GM19463 (cell line): ENCODE measurements around the gene STMN3.

Experiments used
- ATAC-seq: cut with Tn5 transposase; IDR thresholded peaks from one replicate; pipeline ENCODE4 v1.9.1; 2021; ENCODE audit warnings: mild to moderate bottlenecking, moderate library complexity; ENCODE audit not compliant: unreplicated experiment

STMN3 gene

DNA sequence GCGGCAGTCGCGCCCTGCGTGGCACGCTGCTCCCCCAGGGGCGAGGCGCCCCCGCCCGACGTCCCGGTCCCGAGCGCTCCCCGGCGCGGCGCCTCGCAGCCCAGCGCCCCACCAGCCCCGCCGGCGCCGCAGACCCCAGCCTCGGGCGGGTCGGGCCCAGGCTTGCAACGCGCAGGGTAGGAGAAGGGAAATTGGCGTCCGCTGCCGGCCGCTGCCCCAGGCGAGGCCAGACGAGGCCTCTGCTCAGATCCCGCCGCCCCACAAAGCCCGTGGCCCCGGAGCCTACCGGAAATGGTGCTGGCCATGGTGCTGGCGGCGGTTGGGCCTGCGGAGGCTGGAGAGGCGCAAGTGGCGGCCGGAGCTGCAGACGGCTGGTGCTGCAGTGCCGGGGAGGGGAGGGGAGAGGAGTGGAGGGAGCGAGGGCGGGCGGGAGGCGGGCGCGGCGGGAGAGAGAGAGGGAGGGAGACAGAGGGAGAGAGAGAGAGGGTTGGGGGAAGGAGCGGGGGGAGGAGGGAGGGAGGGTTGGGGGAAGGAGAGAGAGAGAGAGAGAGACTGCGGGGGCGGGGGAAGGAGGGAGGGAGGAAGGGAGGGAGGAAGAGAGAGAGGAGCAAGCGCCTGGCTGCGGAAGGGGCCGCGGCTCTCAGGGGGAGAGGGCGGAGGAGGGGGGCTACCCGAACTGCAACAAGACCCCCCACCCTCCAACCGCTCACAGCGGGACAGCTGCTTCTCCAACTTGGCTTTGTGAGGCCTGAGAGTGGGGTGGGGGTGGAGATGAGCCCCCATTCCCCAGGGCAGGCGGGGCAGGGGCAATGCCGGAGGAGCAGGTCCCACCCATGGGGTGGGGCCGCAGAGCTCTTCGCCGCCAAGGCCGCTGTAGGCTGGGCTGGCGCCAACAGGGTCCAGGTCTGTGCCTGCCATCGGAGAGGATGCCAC lies at the start of gene STMN3:
STMN3 (minus strand) TSS at position 384 of the 933 bp plus-strand sequence; CDS start at position 305, 79 bp downstream.
- ATAC-seq: no peak

DNA sequence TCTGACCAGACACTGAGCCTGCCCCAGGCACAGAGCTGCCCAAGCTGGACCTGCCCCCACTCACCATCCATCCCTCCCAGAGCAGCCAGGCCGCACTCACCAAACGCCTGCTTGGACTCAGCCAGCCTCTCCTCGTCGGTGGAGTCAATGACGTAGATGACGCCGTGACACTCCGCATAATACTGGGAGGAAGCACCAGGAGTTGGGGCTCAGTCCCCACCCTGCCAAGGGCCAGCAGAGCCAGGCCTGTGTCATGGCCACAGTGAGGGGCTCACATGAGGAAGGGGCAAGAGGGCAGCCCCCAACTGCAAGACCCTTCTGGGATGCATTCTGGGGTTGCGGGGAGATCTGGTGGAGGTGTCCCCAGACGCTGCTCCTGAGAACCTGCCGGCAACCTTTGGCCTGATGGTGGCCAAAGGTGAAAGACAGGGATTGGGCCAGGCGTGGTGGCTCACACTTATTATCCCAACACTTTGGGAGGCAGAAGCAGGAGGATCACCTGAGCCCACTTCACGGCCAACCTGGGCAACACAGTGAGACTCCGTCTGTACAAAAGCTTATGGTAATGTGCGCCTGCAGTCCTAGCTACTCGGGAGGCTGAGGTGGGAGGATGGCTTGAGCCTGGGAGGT lies 48.9 kb upstream of the STMN3 start:
- ATAC-seq: no peak

GRCh38 chr20:63701329-63702035 lies 48.3 kb upstream of the STMN3 start:
- no peak for ATAC-seq

DNA sequence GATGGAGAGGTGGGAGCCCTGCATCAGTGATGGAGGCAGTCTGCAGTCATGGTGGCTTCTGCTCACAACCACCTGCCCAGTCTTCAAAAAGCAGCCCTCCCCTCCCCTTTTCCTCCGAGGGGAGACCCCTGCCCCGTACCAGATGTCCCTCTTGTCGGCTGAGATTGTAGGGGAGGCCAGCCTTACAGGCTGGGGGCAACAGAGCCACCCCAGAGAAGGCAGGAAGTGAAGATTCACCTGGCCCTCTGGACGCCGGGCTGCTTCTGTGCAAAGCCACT lies 47.8 kb upstream of the STMN3 start:
- ATAC-seq: no peak

GRCh38 chr20:63700199-63701050 lies 47.2 kb upstream of the STMN3 start:
- ATAC-seq: no peak

- no peak for ATAC-seq
These were observed 46.4 kb upstream of the STMN3 start for GRCh38 chr20:63699466-63700198.

- ATAC-seq: no peak
These were observed 45.7 kb upstream of the STMN3 start for GRCh38 chr20:63698739-63699465.

DNA sequence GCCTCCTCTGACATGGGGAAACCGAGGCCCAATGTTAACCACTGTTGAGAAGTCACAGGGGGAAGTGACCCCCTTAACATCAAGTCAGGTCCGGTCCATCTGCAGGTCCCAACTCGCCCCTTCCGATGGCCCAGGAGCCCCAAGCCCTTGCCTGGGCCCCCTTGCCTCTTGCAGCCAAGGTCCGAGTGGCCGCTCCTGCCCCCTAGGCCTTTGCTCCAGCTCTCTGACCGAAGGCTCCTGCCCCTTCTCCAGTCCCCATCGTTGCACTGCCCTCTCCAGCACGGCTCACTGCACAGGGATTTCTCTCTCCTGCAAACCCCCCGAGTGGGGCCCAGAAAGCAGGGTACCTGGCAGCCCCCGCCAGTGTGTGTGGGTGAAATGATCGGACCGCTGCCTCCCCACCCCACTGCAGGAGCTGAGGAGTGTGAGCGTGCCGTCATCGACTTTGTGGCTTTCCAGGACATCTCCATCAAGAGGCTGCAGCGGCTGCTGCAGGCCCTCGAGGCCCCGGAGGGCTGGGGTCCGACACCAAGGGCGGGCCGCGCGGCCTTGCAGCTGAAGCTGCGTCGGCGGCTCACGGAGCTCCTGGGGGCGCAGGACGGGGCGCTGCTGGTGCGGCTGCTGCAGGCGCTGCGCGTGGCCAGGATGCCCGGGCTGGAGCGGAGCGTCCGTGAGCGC lies 44.8 kb upstream of the STMN3 start:
- no peak for ATAC-seq

DNA sequence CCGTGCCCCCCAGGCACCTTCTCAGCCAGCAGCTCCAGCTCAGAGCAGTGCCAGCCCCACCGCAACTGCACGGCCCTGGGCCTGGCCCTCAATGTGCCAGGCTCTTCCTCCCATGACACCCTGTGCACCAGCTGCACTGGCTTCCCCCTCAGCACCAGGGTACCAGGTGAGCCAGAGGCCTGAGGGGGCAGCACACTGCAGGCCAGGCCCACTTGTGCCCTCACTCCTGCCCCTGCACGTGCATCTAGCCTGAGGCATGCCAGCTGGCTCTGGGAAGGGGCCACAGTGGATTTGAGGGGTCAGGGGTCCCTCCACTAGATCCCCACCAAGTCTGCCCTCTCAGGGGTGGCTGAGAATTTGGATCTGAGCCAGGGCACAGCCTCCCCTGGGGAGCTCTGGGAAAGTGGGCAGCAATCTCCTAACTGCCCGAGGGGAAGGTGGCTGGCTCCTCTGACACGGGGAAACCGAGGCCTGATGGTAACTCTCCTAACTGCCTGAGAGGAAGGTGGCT lies 44.2 kb upstream of the STMN3 start:
- ATAC-seq: no peak

- ATAC-seq: no peak
These were observed 43.6 kb upstream of the STMN3 start, which contains the start of gene TNFRSF6B for GRCh38 chr20:63696628-63697356. Gene TNFRSF6B (plus strand): TSS chr20:63696652. CDS start chr20:63696768, 116 bp downstream.

- no peak for ATAC-seq
These were observed 43.0 kb upstream of the STMN3 start for GRCh38 chr20:63696306-63696627.

DNA sequence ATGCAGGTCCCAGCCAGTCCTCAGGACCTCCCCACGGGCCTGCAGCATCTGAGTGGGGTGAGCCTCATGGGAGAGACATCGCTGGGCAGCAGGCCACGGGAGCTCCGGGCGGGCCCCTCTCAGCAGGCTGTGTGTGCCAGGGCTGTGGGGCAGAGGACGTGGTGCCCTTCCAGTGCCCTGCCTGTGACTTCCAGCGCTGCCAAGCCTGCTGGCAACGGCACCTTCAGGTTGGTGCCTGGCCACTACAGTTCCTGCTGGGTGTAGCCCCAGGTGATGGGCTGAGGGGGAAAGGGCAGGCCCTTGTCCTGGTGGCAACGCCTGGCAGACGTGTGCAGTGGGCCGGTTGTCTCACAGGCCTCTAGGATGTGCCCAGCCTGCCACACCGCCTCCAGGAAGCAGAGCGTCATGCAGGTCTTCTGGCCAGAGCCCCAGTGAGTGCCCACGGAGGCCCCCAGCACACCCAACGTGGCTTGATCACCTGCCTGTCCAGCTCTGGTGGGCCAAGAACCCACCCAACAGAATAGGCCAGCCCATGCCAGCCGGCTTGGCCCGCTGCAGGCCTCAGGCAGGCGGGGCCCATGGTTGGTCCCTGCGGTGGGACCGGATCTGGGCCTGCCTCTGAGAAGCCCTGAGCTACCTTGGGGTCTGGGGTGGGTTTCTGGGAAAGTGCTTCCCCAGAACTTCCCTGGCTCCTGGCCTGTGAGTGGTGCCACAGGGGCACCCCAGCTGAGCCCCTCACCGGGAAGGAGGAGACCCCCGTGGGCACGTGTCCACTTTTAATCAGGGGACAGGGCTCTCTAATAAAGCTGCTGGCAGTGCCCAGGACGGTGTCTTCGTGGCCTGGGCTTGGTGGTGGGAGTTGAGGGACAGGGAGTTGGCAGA lies 42.4 kb upstream of the STMN3 start:
- no peak for ATAC-seq

DNA sequence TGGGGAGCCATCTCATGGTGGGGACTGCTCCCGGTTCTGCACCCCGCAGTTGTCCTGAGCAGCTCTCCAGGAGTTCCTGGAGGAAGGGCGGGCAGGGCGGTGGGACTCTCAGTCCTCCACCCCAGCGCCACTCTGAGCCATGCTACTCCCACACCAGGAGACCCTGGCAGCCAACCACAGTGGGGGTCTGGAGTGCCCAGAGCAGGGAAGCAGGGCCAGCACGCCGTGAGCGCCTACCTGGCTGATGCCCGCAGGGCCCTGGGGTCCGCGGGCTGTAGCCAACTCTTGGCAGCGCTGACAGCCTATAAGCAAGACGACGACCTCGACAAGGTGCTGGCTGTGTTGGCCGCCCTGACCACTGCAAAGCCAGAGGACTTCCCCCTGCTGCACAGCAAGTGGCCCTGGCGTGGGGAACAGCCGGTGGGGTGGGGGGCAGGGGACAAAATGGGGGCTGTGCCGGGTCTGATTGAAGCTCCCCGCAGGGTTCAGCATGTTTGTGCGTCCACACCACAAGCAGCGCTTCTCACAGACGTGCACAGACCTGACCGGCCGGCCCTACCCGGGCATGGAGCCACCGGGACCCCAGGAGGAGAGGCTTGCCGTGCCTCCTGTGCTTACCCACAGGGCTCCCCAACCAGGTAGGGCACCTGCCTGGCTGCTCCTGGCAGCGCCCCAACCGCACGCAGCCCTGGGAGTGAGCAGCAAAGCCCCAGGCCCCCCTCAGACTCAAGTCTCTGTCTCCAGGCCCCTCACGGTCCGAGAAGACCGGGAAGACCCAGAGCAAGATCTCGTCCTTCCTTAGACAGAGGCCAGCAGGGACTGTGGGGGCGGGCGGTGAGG lies 41.6 kb upstream of the STMN3 start:
- no peak for ATAC-seq

DNA sequence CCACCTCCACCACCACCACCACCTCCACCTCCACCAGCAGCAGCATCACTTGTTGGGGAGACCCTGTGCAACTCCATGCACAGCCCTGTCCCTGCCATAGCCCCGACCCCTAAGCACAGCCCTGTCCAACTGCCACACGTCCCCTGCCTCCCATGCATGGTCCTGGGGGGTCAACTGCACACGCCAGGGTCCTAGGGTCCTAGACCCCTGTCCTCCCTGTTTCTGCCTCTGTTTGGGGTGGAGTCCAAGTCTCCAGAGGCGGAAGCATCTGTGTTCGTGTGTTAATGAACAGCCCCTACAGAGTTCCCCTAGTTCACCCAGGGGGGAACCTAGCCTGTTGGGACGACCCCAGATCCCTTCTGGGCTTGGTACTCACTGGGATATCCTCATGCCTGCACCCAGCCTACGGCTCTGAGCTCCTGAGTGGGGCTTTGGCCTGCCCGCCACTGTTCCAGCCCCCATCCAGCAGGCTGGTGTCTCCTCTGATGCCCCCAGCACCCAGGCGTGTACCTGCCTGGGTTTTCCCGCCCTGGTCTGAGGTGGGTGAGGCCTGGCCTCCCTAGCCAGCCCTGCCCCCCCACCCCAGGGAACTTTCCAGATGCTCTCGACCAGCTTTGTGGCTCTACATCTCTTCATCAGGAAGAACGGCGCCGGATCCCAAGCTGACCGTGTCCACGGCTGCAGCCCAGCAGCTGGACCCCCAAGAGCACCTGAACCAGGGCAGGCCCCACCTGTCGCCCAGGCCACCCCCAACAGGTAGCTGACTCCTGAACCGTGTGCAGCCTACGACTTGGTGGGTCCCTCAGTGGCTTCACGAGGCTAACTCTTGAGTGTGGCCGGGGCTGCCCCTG lies 40.7 kb upstream of the STMN3 start:
- no peak for ATAC-seq

GRCh38 chr20:63693083-63693732 lies 40.0 kb upstream of the STMN3 start:
- ATAC-seq: no peak
